ENCODE results near the gene ADCY6. TPM values are rescaled to one million over a fixed set of nuclear protein-coding genes. Genes with fewer than 3 reads are reported as not detected.

Gene ADCY6
- total and polyA plus RNA-seq, 2 of the 4 experiments (the other 2 are of a cell fraction) = 18.5 to 34.4 TPM

DNA sequence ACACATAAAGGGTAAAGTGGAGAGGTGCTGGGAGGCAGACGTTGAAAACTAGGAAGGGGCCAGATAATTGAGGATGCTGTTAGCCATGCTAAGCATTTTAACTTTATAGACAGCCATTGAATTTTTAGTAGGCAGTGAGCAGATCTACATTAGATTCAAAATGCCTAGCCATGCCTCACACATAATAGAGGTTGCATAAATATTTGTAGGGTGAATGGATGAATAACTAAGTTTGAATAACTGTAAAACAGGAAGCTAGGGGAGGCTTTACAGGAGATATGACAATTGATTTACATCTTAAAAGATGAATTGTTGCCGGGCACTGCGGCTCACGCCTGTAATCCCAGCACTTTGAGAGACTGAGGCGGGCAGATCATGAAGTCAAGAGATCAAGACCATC lies 60.1 kb downstream of the ADCY6 start:
- Histone ChIP-seq H3K4ac (ENCODE audit: low read depth, low read length) (no peak overlapping the region), H4K5ac (ENCODE audit: low read depth, low read length) (no peak overlapping the region), H4K20me1 (ENCODE audit: insufficient read depth, low read length) (no peaks in the 10 kb centered on the region), H3K9me3 (ENCODE audit: control insufficient read depth, insufficient read depth, low read length) (no peaks in the 10 kb centered on the region), H2AFZ (replicated peaks; ENCODE audit: low read length, poor library complexity) (no peak overlapping the region), H3K18ac (ENCODE audit: low read depth, low read length) (no peak overlapping the region), H2BK20ac (ENCODE audit: low read depth, low read length) (no peak overlapping the region), H3K4me2 (ENCODE audit: low read depth, low read length) (no peak overlapping the region), H3K27me3 (ENCODE audit: control insufficient read depth, insufficient read depth, low read length) (peaks cover 2% of the 10 kb centered on the region; the same call in 1 of the 2 replicates), H3K23ac (ENCODE audit: low read depth, low read length) (no peak overlapping the region), H4K91ac (ENCODE audit: insufficient read depth, low read depth, low read length) (no peak overlapping the region), H2AK9ac (replicated peaks; ENCODE audit: low read depth, low read length, poor library complexity) (no peak overlapping the region), H4K8ac (ENCODE audit: low read depth in 2 of 2, low read length in 2 of 2) (no peak overlapping the region), H2BK15ac (ENCODE audit: low read depth, low read length) (no peak overlapping the region), H2BK5ac (ENCODE audit: low read depth, low read length, poor library complexity, severe bottlenecking) (no peak overlapping the region), H3K14ac (replicated peaks; ENCODE audit: low read depth, low read length) (no peak overlapping the region), H2BK120ac (ENCODE audit: low read depth, low read length) (no peak overlapping the region), H2AK5ac (ENCODE audit: low read depth, low read length) (no peak overlapping the region), H3K79me1 (ENCODE audit: low read depth in 1 of 2, low read length in 2 of 2) (no peaks in the 10 kb centered on the region), H3K9ac (ENCODE audit: low read depth, low read length) (no peak overlapping the region), H3K56ac (ENCODE audit: extremely low read depth, insufficient read depth, low read length) (no peak overlapping the region), H3K27ac (ENCODE audit: insufficient read depth, low read length) (no peak overlapping the region), H3K36me3 (ENCODE audit: control insufficient read depth, insufficient read depth, low read length) (no peaks in the 10 kb centered on the region), H3K9me1 (ENCODE audit: insufficient read depth, low read length) (no peaks in the 10 kb centered on the region), H3K4me3 (ENCODE audit: insufficient read depth, low read depth, low read length) (no peak overlapping the region), H3K4me1 (ENCODE audit: control insufficient read depth, insufficient read depth, low read length) (no peaks in the 10 kb centered on the region)
- ChIA-PET POLR2A (ENCODE audit: unreplicated experiment) (no interaction called here), CTCF (no interaction called here)
- dilution Hi-C loops (cut with HindIII; ENCODE audit: low sequenced_read_pairs, unreplicated experiment) = no loop called here
- BruUV-seq (replicated peaks) = no TSS peak
- peak; percentile 29; the same call in 1 of the 2 replicates for ATAC-seq (ENCODE audit: low read depth)
- intact Hi-C loops (cut with micrococcal nuclease) = no loop called here
- peak; percentile 2 for DNase-seq
- no CpG with 5 or more reads among the region's 5 CpGs for WGBS, 2 experiments (ENCODE audit: extremely low coverage in 2 of 2, insufficient read length in 1 of 2)
- TF ChIP-seq RAD21 (IDR thresholded peaks at IDR 0.05; ENCODE audit: low read length) = no peak
- no peak for TF ChIP-seq ELK1 (IDR thresholded peaks at IDR 0.05; ENCODE audit: borderline replicate concordance, low read depth, low read length)
- TF ChIP-seq NFE2L2 (IDR thresholded peaks at IDR 0.05; ENCODE audit: low read depth, low read length) = no peak
- no peak for TF ChIP-seq RCOR1 (IDR thresholded peaks at IDR 0.05; ENCODE audit: insufficient replicate concordance, low read length)
- TF ChIP-seq BHLHE40 (IDR thresholded peaks at IDR 0.05; ENCODE audit: low read depth, low read length) = no peak
- TF ChIP-seq MAFK (IDR thresholded peaks at IDR 0.05; ENCODE audit: low read depth, low read length) = no peak
- no peak for TF ChIP-seq MXI1 (IDR thresholded peaks at IDR 0.05; ENCODE audit: borderline replicate concordance, low read depth, low read length)
- no peak for TF ChIP-seq CTCF (conservative IDR thresholded peaks at IDR 0.05; ENCODE audit: low read depth, low read length)
- no peak for TF ChIP-seq POLR2A (IDR thresholded peaks at IDR 0.05; ENCODE audit: low read depth, low read length)
- no peak for TF ChIP-seq RFX5 (IDR thresholded peaks at IDR 0.05; ENCODE audit: low read depth, low read length)
- TF ChIP-seq FOS (IDR thresholded peaks at IDR 0.05; ENCODE audit: low read depth, low read length) = no peak
- TF ChIP-seq MAZ (IDR thresholded peaks at IDR 0.05; ENCODE audit: borderline replicate concordance, low read depth, low read length) = no peak
- no peak for TF ChIP-seq CHD1 (IDR thresholded peaks at IDR 0.05; ENCODE audit: low read depth, low read length)
- TF ChIP-seq, protein P1, sequence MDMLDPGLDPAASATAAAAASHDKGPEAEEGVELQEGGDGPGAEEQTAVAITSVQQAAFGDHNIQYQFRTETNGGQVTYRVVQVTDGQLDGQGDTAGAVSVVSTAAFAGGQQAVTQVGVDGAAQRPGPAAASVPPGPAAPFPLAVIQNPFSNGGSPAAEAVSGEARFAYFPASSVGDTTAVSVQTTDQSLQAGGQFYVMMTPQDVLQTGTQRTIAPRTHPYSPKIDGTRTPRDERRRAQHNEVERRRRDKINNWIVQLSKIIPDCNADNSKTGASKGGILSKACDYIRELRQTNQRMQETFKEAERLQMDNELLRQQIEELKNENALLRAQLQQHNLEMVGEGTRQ (IDR thresholded peaks at IDR 0.05; ENCODE audit: low read depth, low read length) = no peak
- TF ChIP-seq SMC3 (IDR thresholded peaks at IDR 0.05; ENCODE audit: low read depth, low read length) = no peak
- TF ChIP-seq CEBPB (IDR thresholded peaks at IDR 0.05; ENCODE audit: low read depth, low read length) = no peak
- in situ Hi-C loops (cut with MboI; ENCODE audit: low sequenced_read_pairs) = no loop called here

Measured in IMR-90 (cell line).